Measurements from ENCODE around the gene KLF5.

Gene KLF5

GRCh38 chr13:73109969-73110368, 51.2 kb downstream of the KLF5 start:
- H3F3A ChIP-seq (ENCODE audit: insufficient read depth): no peaks in the 10 kb centered on the region
- no peak for TF ChIP-seq CTCF (IDR thresholded peaks at IDR 0.05; ENCODE audit: insufficient read depth, low read length, poor library complexity, severe bottlenecking)
- no peak for TF ChIP-seq EZH2phosphoT487 (conservative IDR thresholded peaks at IDR 0.05; ENCODE audit: low read length)
- no peaks in the 10 kb centered on the region for H3K9me3 ChIP-seq (ENCODE audit: insufficient read depth, low read length)

GRCh38 chr13:73110814-73111213, 52.0 kb downstream of the KLF5 start:
- Histone ChIP-seq H3K27ac (ENCODE audit: low read depth, low read length) (no peak overlapping the region), H2AFZ (ENCODE audit: low read depth, low read length, severe bottlenecking) (no peak overlapping the region)
- TF ChIP-seq CTCF (IDR thresholded peaks at IDR 0.05; ENCODE audit: insufficient read depth, low read length, poor library complexity, severe bottlenecking) (no peak), EZH2phosphoT487 (conservative IDR thresholded peaks at IDR 0.05; ENCODE audit: low read length) (no peak)

More at GRCh38 chr13:73109969-73110368, 51.2 kb downstream of the KLF5 start:
- Histone ChIP-seq H3K36me3 (ENCODE audit: low read length) (no peaks in the 10 kb centered on the region), H2AFZ (ENCODE audit: low read depth, low read length, severe bottlenecking) (no peak overlapping the region), H3K9ac (ENCODE audit: low read length) (no peak overlapping the region), H3K27ac (ENCODE audit: low read depth, low read length) (no peak overlapping the region), H3K27me3 (ENCODE audit: low read length) (no peaks in the 10 kb centered on the region), H4K20me1 (ENCODE audit: low read depth, low read length) (no peaks in the 10 kb centered on the region), H3K79me2 (ENCODE audit: insufficient read depth, low read length) (no peaks in the 10 kb centered on the region), H3K4me2 (ENCODE audit: low read depth, low read length, poor library complexity, severe bottlenecking) (no peak overlapping the region), H3K4me3 (ENCODE audit: insufficient read depth, low read length, poor library complexity, severe bottlenecking) (no peak overlapping the region), H3K9me2 (replicated peaks; ENCODE audit: insufficient read depth, low read length) (no peaks in the 10 kb centered on the region)

GRCh38 chr13:73111331-73111730, 52.5 kb downstream of the KLF5 start:
- Histone ChIP-seq H3K79me2 (ENCODE audit: insufficient read depth, low read length) (no peaks in the 10 kb centered on the region), H3K27me3 (ENCODE audit: low read length) (no peaks in the 10 kb centered on the region), H3K4me3 (ENCODE audit: insufficient read depth, low read length, poor library complexity, severe bottlenecking) (no peak overlapping the region), H3K36me3 (ENCODE audit: low read length) (no peaks in the 10 kb centered on the region), H3K9ac (ENCODE audit: low read length) (no peak overlapping the region), H3K9me3 (ENCODE audit: insufficient read depth, low read length) (no peaks in the 10 kb centered on the region), H3K27ac (ENCODE audit: low read depth, low read length) (no peak overlapping the region), H3K4me2 (ENCODE audit: low read depth, low read length, poor library complexity, severe bottlenecking) (no peak overlapping the region), H3F3A (ENCODE audit: insufficient read depth) (no peaks in the 10 kb centered on the region), H2AFZ (ENCODE audit: low read depth, low read length, severe bottlenecking) (no peak overlapping the region), H3K9me2 (replicated peaks; ENCODE audit: insufficient read depth, low read length) (no peaks in the 10 kb centered on the region), H4K20me1 (ENCODE audit: low read depth, low read length) (no peaks in the 10 kb centered on the region)
- no peak for TF ChIP-seq CTCF (IDR thresholded peaks at IDR 0.05; ENCODE audit: insufficient read depth, low read length, poor library complexity, severe bottlenecking)
- TF ChIP-seq EZH2phosphoT487 (conservative IDR thresholded peaks at IDR 0.05; ENCODE audit: low read length): no peak

More at GRCh38 chr13:73110814-73111213, 52.0 kb downstream of the KLF5 start:
- Histone ChIP-seq H3F3A (ENCODE audit: insufficient read depth) (no peaks in the 10 kb centered on the region), H3K36me3 (ENCODE audit: low read length) (no peaks in the 10 kb centered on the region), H3K4me2 (ENCODE audit: low read depth, low read length, poor library complexity, severe bottlenecking) (no peak overlapping the region), H3K9ac (ENCODE audit: low read length) (no peak overlapping the region), H3K4me3 (ENCODE audit: insufficient read depth, low read length, poor library complexity, severe bottlenecking) (no peak overlapping the region), H3K9me3 (ENCODE audit: insufficient read depth, low read length) (no peaks in the 10 kb centered on the region), H4K20me1 (ENCODE audit: low read depth, low read length) (no peaks in the 10 kb centered on the region), H3K27me3 (ENCODE audit: low read length) (no peaks in the 10 kb centered on the region), H3K79me2 (ENCODE audit: insufficient read depth, low read length) (no peaks in the 10 kb centered on the region), H3K9me2 (replicated peaks; ENCODE audit: insufficient read depth, low read length) (no peaks in the 10 kb centered on the region)
